Suppressor macrophage treated with lipopolysaccharide for 1 hour (primary cell): ENCODE measurements around the gene POP7.
A peak's percentile ranks its signal among the peaks of the same experiment; 100 is the strongest.
"Not testable (repeated sequence)": the region's sequence is repeated elsewhere in the genome, so short reads cannot be mapped to it uniquely, and the experiment has no call there.

Experiments
- DNase-seq, 3 donors: peaks; one replicate each; pipeline ENCODE4 v3.0.0-alpha.2; 2020 to 2022

POP7 gene

GRCh38 chr7:100705753-100706671 lies at the start of gene POP7:
TSS of gene POP7 (plus strand) at chr7:100706121. CDS start at chr7:100706831, 710 bp downstream.
- peak; percentile 99 to 100 (median 100) for DNase-seq

GRCh38 chr7:100662194-100662776 lies 43.6 kb upstream of the POP7 start:
- DNase-seq: not testable (repeated sequence)

GRCh38 chr7:100665168-100665726 lies 40.7 kb upstream of the POP7 start:
- DNase-seq: no peak

GRCh38 chr7:100667331-100668068 lies 38.4 kb upstream of the POP7 start:
- DNase-seq: no peak

- no peak for DNase-seq
Observed at GRCh38 chr7:100668069-100668449, 37.9 kb upstream of the POP7 start.

- not testable (repeated sequence) for DNase-seq
Observed at GRCh38 chr7:100669106-100669505, 36.8 kb upstream of the POP7 start.

GRCh38 chr7:100670074-100670473 lies 35.8 kb upstream of the POP7 start:
- no peak for DNase-seq

GRCh38 chr7:100671353-100672327 lies 34.3 kb upstream of the POP7 start:
- DNase-seq: no peak

- DNase-seq: peak; percentile 99
Observed at GRCh38 chr7:100673302-100673941, 32.5 kb upstream of the POP7 start, which contains the start of gene GNB2. TSS of gene GNB2 (plus strand) at chr7:100673740. CDS start at chr7:100676266, 2,526 bp downstream.

GRCh38 chr7:100673942-100674410 lies 31.9 kb upstream of the POP7 start:
- DNase-seq: peak; percentile 39 to 63 (median 62)

GRCh38 chr7:100674411-100675104 lies 31.4 kb upstream of the POP7 start:
- peak; percentile 35 to 64 (median 47) for DNase-seq

- DNase-seq: peak in 2 of 3 donors; percentile 26 to 53
Observed at GRCh38 chr7:100675105-100675451, 30.8 kb upstream of the POP7 start.

GRCh38 chr7:100675581-100676350 lies 30.2 kb upstream of the POP7 start:
- DNase-seq: peak; percentile 80 to 85 (median 81)

- no peak for DNase-seq
Observed at GRCh38 chr7:100676501-100677306, 29.2 kb upstream of the POP7 start.

GRCh38 chr7:100677308-100678267 lies 28.3 kb upstream of the POP7 start:
- DNase-seq: no peak

GRCh38 chr7:100678291-100678984 lies 27.5 kb upstream of the POP7 start:
- DNase-seq: no peak
